Embryonic facial prominence (tissue), 1 donor: ENCODE results near the gene ADGRL1.
"Not testable (repeated sequence)": the region's sequence is repeated elsewhere in the genome, so short reads cannot be mapped to it uniquely, and the experiment has no call there.

Source experiments
- DNase-seq: peaks from one replicate; pipeline ENCODE4 v3.0.0-alpha.2; 2016; ENCODE audit errors: extremely low spot score

The ADGRL1 gene

DNA sequence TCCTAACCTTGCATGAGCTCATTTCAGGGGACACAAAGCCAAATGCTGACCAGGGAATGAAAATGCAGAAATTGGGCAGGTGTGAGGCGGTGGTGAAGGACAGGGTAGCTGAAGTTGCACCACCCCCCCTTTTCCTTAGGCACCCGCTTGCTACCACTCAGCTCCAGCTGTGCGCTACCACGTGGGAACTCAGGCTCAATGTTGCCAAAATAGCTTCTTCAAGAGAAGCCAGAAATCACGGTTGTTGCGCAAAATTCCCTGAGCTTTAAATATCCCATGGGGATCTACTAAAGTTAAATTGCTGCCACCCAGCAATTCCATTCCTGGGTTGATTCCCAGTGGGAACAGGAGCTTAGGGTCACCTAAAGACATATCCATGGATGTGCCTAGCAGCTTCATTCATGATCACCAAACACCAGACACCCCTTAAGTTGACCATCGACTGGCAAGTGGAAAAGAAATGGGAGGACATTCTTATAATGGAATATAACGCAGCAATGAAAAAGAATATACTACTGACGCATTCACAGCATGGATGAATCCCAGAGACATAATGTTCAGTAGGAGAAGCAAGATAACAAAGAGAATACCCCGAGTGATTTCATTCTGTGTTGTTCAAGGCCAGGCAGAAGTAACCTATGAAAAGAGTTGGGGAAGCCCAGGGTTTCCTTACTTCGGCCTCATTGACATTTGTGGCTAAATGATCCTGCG is 12.8 kb upstream of the ADGRL1 start:
- no peak for DNase-seq

DNA sequence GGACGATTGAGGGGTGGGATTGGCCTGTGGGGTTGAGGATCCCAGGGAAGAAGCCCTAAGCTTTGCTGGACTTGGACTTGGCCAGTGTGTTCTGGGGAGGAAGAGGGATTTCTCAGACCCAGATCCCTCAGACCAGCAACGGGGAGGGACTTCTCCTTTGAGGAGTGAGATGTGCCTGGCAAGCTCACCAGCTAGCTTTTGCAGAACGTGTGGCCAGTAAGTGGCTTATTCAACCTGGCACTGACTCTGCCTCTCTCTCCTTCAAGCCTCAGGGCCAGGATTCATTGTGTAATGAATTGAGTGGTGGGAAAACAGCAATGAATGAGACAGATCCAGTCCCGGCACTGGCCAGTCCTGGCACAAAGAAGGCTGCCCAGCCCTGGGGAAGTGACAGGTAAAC is 11.9 kb upstream of the ADGRL1 start:
- DNase-seq: not testable (repeated sequence)

DNA sequence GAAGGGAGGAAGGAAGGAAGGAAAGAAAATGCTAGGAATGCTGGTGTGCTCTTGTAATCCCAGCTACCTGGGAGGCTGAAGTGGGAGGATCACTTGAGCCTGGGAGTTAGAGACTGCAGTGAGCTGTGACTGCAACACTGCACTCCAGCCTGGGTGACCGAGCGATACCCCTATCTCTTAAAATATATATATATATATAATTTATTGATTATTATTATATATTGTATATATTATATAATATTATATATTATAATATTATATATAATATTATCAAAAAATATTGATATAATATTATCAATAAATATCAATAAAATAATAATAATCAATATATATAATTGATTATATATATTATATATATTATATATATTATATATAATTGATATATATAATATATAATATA is 8.6 kb upstream of the ADGRL1 start:
- DNase-seq: no peak

DNA sequence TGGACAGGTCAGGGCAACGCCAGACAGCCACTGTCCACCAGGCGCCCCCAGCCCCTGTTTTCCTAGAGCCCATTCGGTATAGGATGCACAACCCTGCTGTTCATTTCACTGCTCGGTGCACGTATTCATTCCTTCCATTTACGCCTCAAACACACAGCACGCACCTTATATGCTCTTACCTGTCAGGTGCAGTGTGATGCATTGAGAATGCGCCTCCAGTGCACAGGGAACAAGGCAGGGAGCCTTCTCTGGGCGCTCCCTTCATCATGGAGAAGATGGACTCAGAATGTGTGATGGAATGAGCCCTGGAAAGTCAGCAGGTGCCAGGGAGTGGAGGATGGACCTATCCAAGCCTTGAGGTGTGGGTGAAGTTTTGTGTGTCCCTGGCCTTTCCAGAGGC is 4.2 kb upstream of the ADGRL1 start:
- DNase-seq: not testable (repeated sequence)

DNA sequence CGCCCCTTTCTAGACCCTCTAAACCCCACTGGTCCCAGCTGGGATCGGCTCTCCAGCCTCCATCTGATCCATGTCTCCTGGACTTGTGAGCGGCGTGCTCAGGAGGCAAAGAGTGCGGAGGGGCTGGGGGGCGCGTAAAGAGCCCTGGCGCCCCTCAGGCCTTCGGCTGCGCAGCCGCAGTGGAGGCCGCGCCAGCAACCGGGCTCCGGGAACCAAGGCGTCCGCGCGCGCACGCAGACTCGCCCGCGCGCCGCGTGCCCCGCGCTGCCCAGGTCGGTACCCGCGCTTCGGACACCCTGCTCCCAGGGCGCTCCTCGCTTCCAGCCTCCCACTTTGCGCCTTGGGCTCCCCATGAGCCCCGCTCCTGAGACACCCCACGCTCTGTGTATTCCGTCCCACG is 3.4 kb upstream of the ADGRL1 start:
- not testable (repeated sequence) for DNase-seq

DNA sequence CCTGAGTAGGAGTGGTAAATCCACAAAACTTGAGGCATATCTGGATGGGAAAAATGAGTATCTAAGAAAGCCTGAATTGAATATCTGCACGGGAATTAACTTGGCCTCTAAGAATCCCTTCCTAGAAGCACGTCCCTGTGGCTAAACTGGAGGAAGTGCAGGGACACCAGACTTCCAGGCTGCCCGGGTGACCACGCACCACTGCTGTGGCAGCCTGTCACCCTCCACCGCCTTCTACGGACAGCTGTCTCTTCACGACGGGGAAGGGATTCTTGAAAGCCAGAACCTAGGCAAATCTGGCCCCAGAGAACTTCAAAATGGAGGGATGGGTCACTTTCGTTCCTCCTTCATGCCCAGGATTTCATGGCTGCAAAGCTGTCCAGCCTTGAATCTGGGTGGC is 2.5 kb upstream of the ADGRL1 start:
- DNase-seq: not testable (repeated sequence)

DNA sequence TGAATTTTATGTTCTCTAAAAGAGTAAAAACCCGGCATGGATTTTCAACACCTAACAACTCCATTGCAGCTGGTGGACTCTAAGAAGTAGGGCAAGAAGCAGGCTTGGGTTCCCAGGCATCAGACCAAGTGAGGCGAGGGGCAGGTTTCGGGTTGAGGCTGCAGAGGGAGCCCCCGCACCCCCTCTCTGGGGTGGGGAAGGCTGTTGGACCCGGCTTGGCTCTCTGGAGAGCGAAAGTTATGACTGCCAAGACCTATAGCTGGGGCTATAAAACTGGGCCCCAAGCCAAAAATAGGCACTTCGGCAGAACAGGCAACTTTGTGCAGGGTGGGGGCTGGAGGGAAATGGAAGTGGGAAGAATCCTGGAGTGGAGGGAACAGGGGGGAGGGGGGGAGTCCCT is 1.8 kb upstream of the ADGRL1 start:
- DNase-seq: not testable (repeated sequence)

DNA sequence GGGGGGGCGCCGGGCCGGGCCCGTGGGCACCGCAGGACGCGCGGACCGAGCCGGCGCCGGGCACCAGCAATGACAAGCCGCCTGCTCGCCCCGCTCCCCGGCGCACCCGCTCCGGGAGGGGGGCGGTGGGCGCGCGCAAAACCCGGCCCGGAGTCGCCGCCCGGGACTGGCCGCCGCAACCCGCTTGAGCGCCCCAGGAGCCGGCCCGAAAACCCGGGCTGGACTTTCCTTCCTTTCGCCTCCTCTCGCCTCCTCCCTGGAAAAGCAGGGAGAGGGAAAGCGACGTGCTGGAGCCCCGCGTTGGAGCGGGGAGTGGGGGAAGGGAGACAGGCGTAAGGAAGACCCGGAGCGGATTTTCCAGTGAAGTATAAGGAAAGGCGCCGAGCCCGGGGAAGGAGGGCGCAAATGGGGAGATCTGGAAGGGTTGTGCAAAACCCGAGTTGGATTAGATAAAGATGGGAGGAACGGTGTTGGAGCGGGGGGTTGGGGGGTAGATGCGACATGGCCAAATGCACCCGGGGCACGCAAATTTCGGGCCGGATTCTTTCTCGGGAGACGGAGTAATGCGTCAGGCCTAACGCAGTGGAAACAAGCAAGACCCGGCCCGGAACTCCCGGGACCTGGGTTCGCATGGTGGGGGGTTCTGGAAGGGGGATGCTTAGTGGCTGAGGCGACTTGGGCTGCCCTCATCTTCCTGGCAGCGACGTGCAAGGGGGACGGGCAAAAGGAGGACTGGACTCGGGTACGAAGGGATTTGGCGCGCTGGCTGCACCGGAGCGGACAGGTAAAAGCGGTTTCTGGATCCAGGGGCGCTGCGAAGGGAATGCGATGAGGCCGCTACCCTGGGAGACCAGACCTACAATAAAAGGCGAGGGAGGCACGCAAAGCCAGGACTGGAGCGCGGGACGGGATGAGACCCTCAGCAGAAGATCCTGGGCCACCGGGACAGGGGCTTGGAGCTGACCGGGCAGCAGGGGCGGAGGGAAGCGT is 1.1 kb upstream of the ADGRL1 start:
- peak; percentile 94 for DNase-seq

DNA sequence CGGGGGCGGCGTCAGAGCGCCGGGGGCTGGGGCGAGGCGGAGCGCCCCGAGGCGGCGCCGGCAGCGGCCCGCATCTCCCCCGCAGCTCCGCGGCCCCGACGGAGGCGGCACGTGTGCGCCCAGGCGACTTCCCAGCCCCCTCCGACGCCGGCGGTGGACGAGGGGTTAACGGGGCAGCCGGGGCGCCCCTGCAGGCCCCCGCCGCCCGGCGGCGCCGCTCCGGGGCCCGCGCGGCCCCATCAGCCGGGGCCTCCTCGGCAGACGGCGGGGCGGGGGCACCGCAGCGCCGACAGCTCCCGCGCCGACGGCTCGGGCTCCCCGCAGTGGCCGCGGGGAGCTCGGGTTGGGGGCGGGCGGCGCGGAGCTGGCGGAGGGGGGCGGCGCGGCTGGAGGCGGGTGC is 339 bp upstream of the ADGRL1 start:
- not testable (repeated sequence) for DNase-seq

DNA sequence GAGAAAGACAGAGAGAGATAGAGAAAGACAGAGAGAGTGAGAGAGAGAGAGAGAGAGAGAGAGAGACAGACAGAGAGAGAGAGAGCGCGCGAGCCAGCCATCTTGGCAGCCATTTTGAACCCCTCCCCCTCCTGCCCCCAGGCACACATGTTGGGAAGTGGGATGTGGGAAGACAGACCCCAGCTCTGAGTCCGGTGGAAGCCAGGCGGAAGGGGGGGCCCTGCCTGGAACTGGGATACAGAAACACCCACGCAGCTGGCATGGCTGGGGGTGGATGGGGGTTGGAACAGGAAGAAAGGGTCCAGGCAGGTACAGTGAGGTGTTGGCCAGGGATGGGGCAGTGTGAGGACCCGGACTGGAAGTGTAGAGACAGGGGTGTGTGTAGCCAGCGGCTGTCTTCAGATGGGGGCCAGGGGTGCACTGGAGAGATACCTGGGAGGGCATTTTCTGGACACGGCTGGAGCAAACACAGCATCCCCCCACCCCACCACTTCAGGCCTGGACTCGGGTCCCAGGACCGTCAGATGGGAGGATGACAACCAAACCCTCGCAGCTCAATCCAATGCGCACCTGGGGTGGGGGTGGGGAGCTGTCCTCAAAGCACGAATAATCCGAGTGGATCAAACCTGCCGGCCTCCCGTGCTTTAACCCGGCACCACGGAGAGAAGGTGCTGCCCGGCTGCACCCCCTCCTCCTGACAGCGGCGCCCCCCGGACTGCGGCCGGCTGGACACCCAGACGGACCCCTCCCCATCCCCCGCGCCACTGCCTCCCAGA is 1.1 kb downstream of the ADGRL1 start:
- DNase-seq: not testable (repeated sequence)

DNA sequence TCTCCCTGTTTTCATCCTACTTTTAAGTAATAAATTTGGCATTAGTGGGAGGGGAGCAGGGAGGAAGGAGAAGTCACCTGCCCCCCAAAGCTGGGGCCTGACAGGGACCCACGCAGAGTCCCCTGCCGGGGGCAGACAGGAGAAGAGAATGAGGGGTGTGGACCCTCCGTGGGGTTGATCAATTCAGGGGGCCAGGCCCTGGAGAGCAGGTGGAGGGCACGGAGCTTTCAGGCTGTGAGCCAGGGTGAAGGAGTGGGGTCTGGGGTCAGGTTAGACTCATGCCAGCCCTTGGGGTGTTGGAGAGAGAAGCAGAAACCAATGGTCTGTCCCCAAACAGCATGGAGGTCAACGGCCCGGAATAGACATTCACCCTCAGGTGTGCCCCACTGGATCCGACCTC is 1.8 kb downstream of the ADGRL1 start:
- not testable (repeated sequence) for DNase-seq

DNA sequence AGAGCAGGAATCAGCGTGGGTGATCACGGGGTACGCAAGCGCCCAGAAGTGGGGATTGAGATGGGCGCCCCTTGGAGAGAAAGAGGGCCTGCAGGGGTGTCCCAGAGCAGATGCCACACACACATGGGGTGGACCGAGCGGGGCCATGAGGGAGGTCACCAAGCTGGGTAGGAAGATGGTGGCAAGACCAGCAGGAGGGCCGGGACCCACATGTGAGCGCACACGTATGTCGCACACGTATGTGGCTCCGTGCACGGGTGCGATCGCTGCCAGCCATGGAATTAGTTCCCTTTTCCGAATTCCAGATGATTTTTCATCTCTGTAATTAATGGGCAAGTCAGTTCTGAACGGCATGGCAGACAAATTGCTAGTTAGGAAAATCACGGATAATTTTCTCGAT is 2.2 kb downstream of the ADGRL1 start:
- DNase-seq: not testable (repeated sequence)

DNA sequence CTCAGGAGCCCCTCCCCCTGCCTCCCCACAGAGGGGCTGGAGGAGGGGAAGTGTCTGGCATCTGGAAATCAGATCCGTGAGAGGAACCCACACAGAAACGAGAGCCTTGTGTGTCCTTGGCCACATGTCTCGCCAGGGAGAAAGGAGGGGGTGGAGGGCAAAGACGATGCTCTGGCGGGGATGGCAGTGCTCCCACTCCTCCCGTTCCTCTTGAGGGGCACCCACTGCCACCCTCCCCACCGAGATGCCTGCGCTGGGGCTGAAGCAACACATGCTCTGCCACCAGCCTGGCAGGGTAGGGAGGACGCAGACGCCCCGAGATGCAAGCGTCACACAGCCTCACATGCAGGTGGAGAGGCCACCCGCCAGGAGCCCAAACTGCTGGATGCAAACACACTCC is 2.8 kb downstream of the ADGRL1 start:
- DNase-seq: no peak

DNA sequence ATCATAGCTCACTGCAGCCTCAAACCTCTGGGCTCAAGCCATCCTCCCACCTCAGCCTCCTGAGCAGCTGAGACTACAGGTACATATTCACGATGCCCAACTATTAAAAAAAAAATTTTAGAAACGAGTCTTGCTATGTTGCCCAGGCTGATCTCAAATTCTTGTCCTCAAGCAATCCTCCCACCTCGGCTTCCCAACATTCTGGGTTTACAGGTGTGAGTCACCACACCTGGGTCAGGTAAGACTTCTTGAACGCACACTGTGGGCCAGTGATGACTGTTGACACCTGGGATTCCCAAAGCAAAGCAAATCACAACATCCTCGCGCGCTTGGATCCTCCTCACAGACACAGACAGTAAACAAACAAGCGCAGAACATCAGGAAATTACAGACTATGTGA is 4.5 kb downstream of the ADGRL1 start:
- DNase-seq: not testable (repeated sequence)

DNA sequence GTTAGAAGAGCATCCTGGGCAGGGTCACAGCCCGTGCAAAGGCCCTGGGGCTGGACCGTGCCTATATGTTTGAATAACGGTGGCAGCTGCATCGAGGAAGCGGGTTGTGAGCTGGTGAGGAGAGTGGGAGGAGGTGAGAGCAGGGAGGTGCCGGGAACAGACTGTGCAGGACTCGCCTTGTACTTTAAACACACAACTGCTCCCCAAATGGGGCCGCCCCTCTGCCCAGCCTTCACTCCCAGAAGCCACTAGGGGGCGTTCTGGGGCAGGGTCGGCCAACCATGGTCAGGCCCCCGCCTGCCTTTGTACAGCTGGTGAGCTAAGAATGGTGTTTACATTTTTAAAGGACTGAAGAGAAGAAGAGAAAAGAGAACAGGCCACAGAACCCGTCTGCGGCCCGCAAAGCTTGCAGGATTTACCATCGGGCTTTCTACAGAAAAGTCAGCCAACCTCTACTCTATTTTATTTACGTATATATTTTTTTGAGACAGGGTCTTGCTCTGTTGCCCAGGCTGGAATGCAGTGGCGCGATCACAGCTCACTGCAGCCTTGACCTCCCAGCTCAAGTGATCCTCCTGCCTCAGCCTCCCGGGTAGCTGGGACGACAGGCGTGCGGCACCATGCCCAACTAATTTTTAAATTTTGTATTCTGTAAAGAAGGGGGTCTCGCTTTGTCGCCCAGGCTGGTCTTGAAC is 5.7 kb downstream of the ADGRL1 start:
- DNase-seq: not testable (repeated sequence)

DNA sequence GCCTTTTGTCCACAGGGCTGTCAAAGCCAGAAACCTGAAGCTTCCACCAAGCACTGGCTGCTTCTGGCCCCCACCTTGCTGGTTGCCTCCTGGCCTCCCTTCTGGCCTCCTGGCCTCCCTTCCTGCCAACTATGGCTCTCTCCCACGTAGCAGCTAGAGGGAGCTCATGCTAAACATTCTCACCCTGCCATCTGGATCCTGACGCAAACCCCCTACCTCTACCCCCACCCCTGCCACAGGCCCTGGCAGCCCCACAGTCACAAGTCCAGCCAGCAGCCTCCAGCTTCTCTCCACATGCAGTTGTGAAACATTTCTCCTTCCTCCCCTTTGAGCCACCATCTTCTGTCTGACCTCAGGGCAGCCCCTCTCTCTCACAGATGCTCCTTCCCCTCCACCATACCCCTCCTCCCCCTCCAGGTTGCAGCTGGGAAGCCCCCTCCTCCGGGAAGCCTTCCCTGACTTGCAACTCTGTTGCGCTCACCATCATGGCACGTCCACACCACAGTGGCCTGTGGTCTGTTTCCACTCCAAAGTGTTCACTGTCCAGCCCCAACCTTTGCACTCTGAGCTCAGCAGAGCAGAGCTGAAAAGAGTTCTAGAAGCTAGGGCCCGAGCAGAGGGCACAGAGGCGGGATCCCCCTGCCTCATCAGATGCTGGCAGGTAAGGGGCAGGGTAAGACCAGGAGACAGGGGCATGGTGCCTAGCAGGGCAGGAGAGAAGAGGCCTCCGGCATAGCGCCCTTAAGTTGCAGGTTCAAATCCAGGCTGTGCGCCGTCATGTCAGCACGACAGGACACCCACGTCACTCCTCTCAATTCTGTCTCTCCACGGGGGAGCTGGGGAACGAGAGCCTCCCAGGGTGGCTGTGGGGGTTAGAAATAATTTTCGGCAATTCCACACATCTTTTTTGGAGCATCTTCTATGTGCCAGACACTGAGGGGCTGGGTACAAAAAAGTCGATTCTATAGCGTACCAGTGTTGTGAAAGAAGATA is 7.3 kb downstream of the ADGRL1 start:
- no peak for DNase-seq

DNA sequence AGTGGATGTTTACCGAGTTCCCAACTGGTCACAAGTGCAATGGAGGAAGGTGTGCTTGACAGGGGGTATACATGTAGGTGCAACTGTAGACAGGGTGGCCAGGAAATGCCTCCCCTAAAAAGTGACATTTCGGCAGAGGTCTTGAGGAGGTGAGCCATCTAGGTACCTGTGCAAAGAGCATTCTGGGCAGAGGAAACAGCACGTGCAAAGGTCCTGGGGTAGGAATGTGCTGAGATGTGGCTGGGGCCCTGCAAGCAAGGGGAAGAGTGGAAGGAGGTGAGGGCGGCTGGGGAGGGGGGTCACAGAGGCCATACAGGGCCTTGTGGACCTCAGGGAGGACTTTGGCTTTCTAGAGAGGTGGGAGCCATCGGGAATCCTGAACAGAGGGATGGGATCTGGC is 8.1 kb downstream of the ADGRL1 start:
- DNase-seq: no peak

DNA sequence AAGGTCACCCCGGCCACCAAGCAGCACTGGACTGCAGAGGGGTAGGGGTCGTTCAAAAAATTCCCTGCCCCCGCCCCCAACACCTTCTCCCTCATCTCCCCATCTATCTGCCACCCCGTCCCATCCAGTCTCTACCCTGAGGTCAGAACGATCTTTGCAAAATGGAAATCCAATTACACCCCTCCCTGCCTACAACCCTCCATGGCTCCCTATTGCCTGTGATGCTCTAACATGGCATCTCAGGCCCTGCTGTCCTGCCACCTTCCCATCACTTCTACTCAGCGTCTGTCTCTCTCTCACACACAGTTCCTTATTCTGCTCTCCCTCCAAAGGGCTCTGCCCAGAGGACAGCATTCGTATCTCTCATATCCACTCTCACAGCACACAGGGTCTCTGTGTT is 8.7 kb downstream of the ADGRL1 start:
- not testable (repeated sequence) for DNase-seq

DNA sequence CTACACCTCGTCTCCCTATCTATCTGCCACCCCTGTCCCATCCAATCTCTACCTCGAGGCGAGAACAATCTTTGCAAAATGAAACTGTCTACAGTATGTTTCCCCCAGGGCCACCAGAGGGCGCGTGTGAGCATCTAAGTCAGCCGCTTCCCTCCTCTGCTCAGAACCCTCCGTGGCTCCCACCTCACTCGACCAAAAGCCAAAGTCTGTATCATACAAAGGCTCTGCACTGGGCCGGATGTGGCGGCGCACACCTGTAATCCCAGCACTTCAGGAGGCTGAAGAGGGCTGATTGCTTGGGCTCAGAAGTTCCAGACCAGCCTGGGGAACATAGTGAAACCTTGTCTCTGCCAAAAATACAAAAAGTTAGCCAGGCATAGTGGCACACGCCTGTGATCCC is 9.9 kb downstream of the ADGRL1 start:
- DNase-seq: not testable (repeated sequence)

DNA sequence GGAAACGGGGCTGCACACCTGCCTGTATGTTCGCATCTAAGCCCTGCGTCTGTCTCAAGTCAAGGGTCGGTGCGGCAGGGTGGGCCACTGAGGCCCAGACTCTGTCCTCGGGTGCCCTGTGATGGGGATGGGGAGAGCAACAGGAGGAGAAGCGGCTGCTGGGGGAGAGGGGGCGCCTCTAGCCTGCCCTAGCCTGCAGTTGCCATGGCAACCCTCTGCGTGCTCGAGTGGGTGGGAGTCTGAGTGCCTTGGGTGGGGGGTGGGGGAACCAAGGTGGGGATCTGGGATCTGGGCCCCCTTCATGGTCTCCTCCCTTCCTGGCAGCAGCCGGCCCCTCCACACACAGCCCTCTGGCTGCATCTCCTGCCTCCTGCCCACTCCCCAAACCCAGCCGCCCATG is 10.8 kb downstream of the ADGRL1 start:
- DNase-seq: not testable (repeated sequence)
